Panc1 (cell line): ENCODE measurements around the gene CYLC2. TPM values are rescaled to one million over a fixed set of nuclear protein-coding genes. Genes with fewer than 3 reads are reported as not detected.

ENCODE experiments used
- ATAC-seq: fragments of 200-7000 bp; cut with Tn5 transposase; 2 replicates; pipeline ENCODE4 v1.9.1; 2020; ENCODE audit warnings: mild to moderate bottlenecking, moderate library complexity
- BruUV-seq: library from RNA; stranded (reverse); fragments of 400-500 nt; replicated peaks from 2 replicates; lab custom pipeline; 2021; lab: Mats Ljungman, UMichigan
- CTCF ChIA-PET: fragments of 300-600 bp; sonication (Branson Sonifier 250); formaldehyde crosslinking; loops from one replicate; lab custom pipeline; 2022; ENCODE audit warnings: antibody characterized with exemption; lab: Charles Lee
- POLR2A ChIA-PET: fragments of 300-600 bp; sonication (Branson Sonifier 250); formaldehyde crosslinking; loops from one replicate; lab custom pipeline; 2022; ENCODE audit warnings: antibody characterized with exemption; lab: Charles Lee
- DNase-seq: peaks from one replicate; pipeline ENCODE4 v3.0.0-alpha.2; 2010; ENCODE audit warnings: low read depth, low spot score
- H3K27ac ChIP-seq: 2 replicates; pipeline ENCODE4 v1.5.1; 2011; ENCODE audit warnings: mild to moderate bottlenecking, low read length, inconsistent platforms
- H3K27me3 ChIP-seq: fragments of 200-500 bp; sonication (Bioruptor generic); 2 replicates; pipeline ENCODE4 v1.6.0; 2014; ENCODE audit warnings: low read length, inconsistent platforms; ENCODE audit not compliant: control insufficient read depth, insufficient read depth
- H3K36me3 ChIP-seq: fragments of 200-500 bp; sonication (Bioruptor generic); 2 replicates; pipeline ENCODE4 v1.5.1; 2014; ENCODE audit warnings: inconsistent platforms, mild to moderate bottlenecking, low read length, moderate library complexity; ENCODE audit not compliant: control insufficient read depth, insufficient read depth
- H3K4me1 ChIP-seq: 2 replicates; pipeline ENCODE4 v1.5.1; 2011; ENCODE audit warnings: inconsistent platforms, mild to moderate bottlenecking, low read length, moderate library complexity; ENCODE audit not compliant: control insufficient read depth, insufficient read depth
- H3K4me3 ChIP-seq, 2 experiments: 2 replicates each; pipeline ENCODE4 v1.5.1; 2011 to 2012; ENCODE audit warnings: low read depth in 2 of 2, low read length in 2 of 2, mild to moderate bottlenecking in 2 of 2, inconsistent platforms in 1 of 2, moderate library complexity in 1 of 2
- H3K9me3 ChIP-seq: fragments of 200-500 bp; sonication (Bioruptor generic); 2 replicates; pipeline ENCODE4 v1.5.1; 2014; ENCODE audit warnings: low read depth, mild to moderate bottlenecking, inconsistent platforms, low read length, moderate library complexity; ENCODE audit not compliant: control insufficient read depth, insufficient read depth
- POLR2AphosphoS5 ChIP-seq: IDR thresholded peaks from 2 replicates; pipeline ENCODE4 v1.6.1; 2012; ENCODE audit warnings: mild to moderate bottlenecking, low read depth, low read length, moderate library complexity
- REST ChIP-seq, 2 experiments: IDR thresholded peaks; 2 replicates each; pipeline ENCODE4 v1.6.1; 2011 to 2012; ENCODE audit warnings: low read depth in 2 of 2, control low read depth in 1 of 2, low read length in 1 of 2, mild to moderate bottlenecking in 1 of 2, moderate library complexity in 1 of 2; ENCODE audit not compliant: insufficient read depth in 1 of 2
- SIN3A ChIP-seq: IDR thresholded peaks from 2 replicates; pipeline ENCODE4 v1.6.1; 2012; ENCODE audit warnings: low read depth, mild to moderate bottlenecking, low read length, moderate library complexity, borderline replicate concordance; ENCODE audit not compliant: insufficient read depth
- TCF7L2 ChIP-seq: IDR thresholded peaks from 2 replicates; pipeline ENCODE4 v1.6.1; 2011; ENCODE audit warnings: mild to moderate bottlenecking, low read depth, low read length, inconsistent platforms
- in situ Hi-C: cut with HindIII; loops from 2 replicates; pipeline ENCODE4 v1.10.0; 2016; ENCODE audit warnings: low sequenced_read_pairs, low pct_unique_long_range_greater_than_20kb
- intact Hi-C: fragments of 100-400 bp; cut with micrococcal nuclease; formaldehyde crosslinking; loops from one replicate; pipeline ENCODE4 v1.10.0; 2022; ENCODE audit not compliant: unreplicated experiment
- total RNA-seq: library from RNA; stranded (reverse); gene quantifications from one replicate; pipeline ENCODE4 v1.2.1, GENCODE V29; 2021; ENCODE audit not compliant: unreplicated experiment
- TF ChIP-seq, protein P1 (sequence below): fragments of 450-650 bp; IDR thresholded peaks from 2 replicates; pipeline ENCODE4 v1.5.1; 2017; ENCODE audit warnings: mild to moderate bottlenecking

The CYLC2 gene
- total RNA-seq, 1 experiment from 2014 or later: not detected

GRCh38 chr9:103041961-103042360 is 46.8 kb downstream of the CYLC2 start:
- Histone ChIP-seq H3K27ac (no peak overlapping the region), H3K4me3 (no peak overlapping the region), H3K27me3 (no peaks in the 10 kb centered on the region), H3K4me1 (no peaks in the 10 kb centered on the region), H3K9me3 (no peaks in the 10 kb centered on the region), H3K36me3 (no peaks in the 10 kb centered on the region)
- CTCF ChIA-PET: no interaction called here
- TF ChIP-seq SIN3A (no peak), TCF7L2 (no peak), REST (IDR thresholded peaks at IDR 0.05; ENCODE audit: insufficient read depth in 1 of 2, low read depth in 2 of 2, low read length in 1 of 2) (no peak), POLR2AphosphoS5 (no peak)
- TF ChIP-seq, protein P1, sequence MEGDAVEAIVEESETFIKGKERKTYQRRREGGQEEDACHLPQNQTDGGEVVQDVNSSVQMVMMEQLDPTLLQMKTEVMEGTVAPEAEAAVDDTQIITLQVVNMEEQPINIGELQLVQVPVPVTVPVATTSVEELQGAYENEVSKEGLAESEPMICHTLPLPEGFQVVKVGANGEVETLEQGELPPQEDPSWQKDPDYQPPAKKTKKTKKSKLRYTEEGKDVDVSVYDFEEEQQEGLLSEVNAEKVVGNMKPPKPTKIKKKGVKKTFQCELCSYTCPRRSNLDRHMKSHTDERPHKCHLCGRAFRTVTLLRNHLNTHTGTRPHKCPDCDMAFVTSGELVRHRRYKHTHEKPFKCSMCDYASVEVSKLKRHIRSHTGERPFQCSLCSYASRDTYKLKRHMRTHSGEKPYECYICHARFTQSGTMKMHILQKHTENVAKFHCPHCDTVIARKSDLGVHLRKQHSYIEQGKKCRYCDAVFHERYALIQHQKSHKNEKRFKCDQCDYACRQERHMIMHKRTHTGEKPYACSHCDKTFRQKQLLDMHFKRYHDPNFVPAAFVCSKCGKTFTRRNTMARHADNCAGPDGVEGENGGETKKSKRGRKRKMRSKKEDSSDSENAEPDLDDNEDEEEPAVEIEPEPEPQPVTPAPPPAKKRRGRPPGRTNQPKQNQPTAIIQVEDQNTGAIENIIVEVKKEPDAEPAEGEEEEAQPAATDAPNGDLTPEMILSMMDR: no peak
- intact Hi-C loops (no loop called here), in situ Hi-C loops (no loop called here)
- BruUV-seq: no TSS peak
- ATAC-seq (no peak), DNase-seq (no peak)
- POLR2A ChIA-PET: no interaction called here
